IPS DF 4.7 (cell line): ENCODE measurements around the gene CCR1.
"Not testable (repeated sequence)": the region's sequence is repeated elsewhere in the genome, so short reads cannot be mapped to it uniquely, and the experiment has no call there.

Experiments used
- DNase-seq: peaks from one replicate; pipeline ENCODE4 v3.0.0-alpha.2; 2013; ENCODE audit warnings: low spot score; ENCODE audit errors: extremely low read depth

The CCR1 gene

DNA sequence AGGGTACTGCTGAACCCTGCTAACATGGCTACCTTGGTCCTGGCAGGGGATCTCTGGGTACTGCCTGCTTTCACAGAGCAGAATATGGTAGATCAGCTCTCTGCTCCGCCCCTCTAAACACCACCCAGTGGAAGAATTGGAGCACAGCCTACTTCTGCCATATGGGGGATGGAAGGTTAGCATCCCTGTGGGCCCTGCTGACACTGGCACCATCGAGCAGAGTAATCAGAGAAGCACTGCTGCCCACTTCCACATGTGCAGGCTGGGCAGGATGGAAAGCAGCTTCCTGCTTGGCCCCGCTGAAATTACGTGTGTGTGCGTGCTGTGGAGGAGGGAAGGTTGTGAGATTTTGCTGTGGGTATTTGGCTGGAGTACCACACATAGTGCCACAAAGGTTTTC is 24.8 kb downstream of the CCR1 start:
- no peak for DNase-seq

DNA sequence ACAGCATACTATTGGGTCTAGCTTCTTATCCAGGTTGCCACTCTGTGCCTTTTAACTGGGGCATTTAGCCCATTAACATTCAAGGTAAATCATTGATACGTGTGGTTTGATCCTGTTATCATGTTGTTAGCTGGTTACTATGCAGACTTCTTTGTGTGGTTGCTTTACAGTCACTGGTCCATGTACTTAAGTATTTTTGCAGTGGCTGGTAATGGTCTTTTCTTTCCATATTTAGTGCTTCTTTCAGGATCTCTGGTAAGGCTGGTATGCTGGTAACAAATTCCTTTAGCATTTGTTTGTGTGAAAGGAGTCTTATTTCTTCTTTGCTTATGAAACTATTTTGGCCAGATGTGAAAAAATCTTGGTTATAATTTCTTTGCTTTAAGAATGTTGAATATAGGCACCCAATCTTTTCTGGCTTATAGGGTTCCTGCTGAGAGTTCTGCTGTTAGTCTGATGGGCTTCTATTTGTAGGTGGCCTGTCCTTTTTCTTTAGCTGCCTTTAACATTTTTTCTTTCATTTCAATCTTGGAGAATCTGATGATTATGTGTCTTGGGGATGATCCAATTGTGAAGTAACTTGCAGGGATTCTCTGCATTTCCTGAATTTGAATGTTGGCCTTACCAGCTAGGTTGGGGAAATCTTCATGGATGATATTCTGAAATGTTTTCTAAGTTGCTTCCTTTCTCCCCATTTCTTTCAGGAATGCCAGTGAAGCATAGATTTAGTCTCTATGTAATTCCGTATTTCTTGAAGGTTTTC is 39.3 kb downstream of the CCR1 start:
- no peak for DNase-seq

DNA sequence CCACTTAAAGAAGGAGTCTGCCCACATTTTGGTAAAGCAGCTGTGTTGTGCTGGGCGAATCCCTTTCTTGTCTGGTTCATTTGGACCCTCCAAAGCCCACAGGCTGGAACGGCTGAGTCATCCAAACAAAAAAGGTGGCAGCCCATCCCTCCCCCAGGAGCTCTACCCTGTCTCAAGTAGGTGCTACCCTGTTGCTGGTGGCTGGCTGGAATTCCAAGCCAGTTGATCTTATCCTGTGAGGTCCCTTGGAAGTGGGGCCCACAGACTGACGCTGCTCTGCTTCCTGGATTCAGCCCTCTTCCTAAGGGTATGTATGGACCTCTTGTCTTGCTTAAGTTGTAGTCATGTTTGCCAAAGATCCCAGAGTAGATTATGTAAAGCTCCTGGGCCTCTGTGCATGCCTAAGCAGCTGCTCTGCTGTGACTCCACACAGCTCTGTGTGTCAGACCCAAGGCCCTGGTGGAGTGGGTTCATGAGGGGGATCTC is 44.5 kb downstream of the CCR1 start:
- DNase-seq: no peak

DNA sequence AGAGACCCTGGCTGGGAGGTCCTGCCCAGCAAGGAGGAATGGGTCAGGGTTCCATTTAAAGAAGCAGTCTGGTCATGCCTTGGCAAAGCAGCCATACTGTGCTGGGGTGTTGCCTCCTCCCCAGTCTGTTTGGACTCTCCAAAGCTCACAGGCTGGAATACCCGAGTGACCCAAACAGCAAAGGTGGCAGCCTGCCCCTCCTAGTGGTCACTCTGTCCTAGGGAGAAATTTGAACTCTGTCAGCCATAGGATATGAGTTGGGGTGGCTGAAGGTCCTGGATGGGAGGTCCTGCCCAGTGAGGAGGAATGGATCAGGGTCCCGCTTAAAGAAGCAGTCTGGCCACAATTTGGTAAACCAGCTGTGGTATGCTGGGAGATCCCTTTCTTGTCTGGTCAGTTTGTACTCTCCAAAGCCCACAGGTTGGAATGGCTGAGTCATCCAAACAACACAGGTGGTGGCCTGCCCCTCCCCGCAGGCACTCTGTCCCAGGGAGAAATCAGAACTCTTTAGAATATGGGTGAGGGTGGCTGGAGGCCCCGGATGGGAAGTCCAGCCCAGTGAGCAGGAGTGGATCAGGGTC is 45.0 kb downstream of the CCR1 start:
- DNase-seq: no peak

DNA sequence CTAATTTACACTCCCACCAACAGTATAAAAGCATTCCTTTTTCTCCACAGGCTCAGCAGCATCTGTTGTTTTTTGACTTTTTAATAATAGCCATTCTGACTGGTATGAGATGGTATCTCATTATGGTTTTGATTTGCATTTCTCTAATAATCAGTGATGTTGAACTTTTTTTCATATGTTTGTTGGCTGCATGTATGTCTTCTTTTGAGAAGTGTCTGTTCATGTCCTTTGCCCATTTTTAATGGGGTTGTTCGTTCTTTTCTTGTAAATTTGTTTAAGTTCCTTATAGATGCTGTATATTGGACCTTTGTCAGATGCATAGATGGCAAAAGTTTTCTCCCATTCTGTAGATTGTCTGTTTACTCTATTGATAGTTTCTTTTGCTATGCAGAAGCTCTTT is 50.4 kb downstream of the CCR1 start:
- DNase-seq: not testable (repeated sequence)

DNA sequence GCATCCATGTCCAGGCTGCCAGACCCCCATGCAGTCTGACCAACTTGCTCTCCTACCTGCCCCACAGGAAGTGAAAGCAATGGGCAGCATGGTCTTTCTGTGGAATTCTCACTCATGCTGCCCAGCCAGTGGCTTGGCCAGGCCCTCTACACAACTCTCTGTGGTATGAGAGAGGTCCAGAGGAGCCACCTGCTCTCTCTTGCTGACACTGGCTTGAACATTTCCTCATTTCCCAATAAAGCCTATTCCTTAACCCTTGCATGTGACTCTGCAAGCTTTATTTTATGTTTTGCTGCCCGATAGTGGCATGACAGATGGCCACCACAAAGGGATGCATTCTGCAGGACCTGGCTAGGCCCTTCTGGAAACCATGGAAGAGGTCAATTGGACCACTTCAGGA is 53.8 kb downstream of the CCR1 start:
- DNase-seq: no peak
